Measurements from ENCODE around the gene OMG.

DNA sequence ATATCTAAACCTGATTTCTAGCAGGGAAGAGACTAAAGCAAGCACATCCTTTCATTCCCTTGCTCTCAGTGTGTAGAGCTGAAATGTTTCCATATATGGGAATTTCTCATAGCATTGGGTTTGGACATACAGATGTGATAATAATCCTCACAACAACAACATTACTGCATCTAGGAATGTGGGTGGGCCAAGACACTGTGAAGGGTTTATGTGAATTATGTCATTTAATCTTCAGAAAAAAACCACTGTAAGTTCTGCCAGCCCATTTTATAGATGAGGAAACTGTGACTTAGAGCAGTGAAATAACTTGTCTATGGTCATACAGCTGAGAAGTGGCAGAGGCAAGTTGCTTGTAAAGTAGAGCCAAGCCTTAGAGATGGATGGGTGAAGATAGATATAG lies 5.2 kb downstream of the OMG start:
- TF ChIP-seq EZH2 (IDR thresholded peaks at IDR 0.05) = no peak
- no peak for TF ChIP-seq POLR2AphosphoS5 (IDR thresholded peaks at IDR 0.05; ENCODE audit: borderline replicate concordance, low read depth, low read length)
